DND-41 (cell line): ENCODE results near the gene DIS3L2.

Experiments
- ATAC-seq: fragments of 200-7000 bp; cut with Tn5 transposase; 3 replicates; pipeline ENCODE4 v1.9.1; 2021; ENCODE audit warnings: low read depth; ENCODE audit not compliant: insufficient read depth
- DNase-seq: peaks from one replicate; pipeline ENCODE4 v3.0.0-alpha.2; 2020
- H2AFZ ChIP-seq: 2 replicates; pipeline ENCODE4 v1.6.0; 2012; ENCODE audit warnings: low read depth, low read length
- H3K27ac ChIP-seq: 2 replicates; pipeline ENCODE4 v1.5.1; 2012; ENCODE audit warnings: low read length, inconsistent platforms
- H3K27me3 ChIP-seq: fragments of 200-600 bp; sonication (generic); 2 replicates; pipeline ENCODE4 v1.6.0; 2012; ENCODE audit warnings: low read length, mild to moderate bottlenecking, inconsistent platforms; ENCODE audit not compliant: insufficient read depth, poor library complexity
- H3K36me3 ChIP-seq: 2 replicates; pipeline ENCODE4 v1.5.1; 2012; ENCODE audit warnings: low read length, inconsistent platforms; ENCODE audit not compliant: insufficient read depth
- H3K4me1 ChIP-seq: 2 replicates; pipeline ENCODE4 v1.5.1; 2012; ENCODE audit warnings: mild to moderate bottlenecking, low read length; ENCODE audit not compliant: insufficient read depth
- H3K4me2 ChIP-seq: 2 replicates; pipeline ENCODE4 v1.6.0; 2012; ENCODE audit warnings: mild to moderate bottlenecking, moderate library complexity, low read length, inconsistent platforms; ENCODE audit not compliant: insufficient read depth
- H3K4me3 ChIP-seq, 2 experiments: fragments of 200-600 bp in 1 of 2; shearing (Covaris generic) in 1 of 2; 2 replicates each; pipeline ENCODE4 v1.5.1; 2012 to 2016; ENCODE audit warnings: inconsistent platforms in 2 of 2, low read length in 2 of 2, mild to moderate bottlenecking in 2 of 2, low read depth in 1 of 2, moderate library complexity in 1 of 2
- H3K79me2 ChIP-seq: 2 replicates; pipeline ENCODE4 v1.6.0; 2012; ENCODE audit warnings: low read length, inconsistent platforms; ENCODE audit not compliant: insufficient read depth
- H3K9ac ChIP-seq: 2 replicates; pipeline ENCODE4 v1.6.0; 2012; ENCODE audit warnings: low read depth, mild to moderate bottlenecking, inconsistent platforms, low read length, moderate library complexity
- H3K9me3 ChIP-seq: 2 replicates; pipeline ENCODE4 v1.5.1; 2012; ENCODE audit warnings: low read length, moderate library complexity, mild to moderate bottlenecking, inconsistent platforms; ENCODE audit not compliant: insufficient read depth, severe bottlenecking
- H4K20me1 ChIP-seq: 2 replicates; pipeline ENCODE4 v1.6.0; 2012; ENCODE audit warnings: low read length; ENCODE audit not compliant: insufficient read depth
- CTCF ChIP-seq: IDR thresholded peaks from 2 replicates; pipeline ENCODE4 v1.5.1; 2012; ENCODE audit warnings: borderline replicate concordance, low read length, moderate library complexity, mild to moderate bottlenecking; ENCODE audit not compliant: poor library complexity, severe bottlenecking; ENCODE audit errors: extremely low read depth
- EZH2 ChIP-seq: IDR thresholded peaks from 3 replicates; pipeline ENCODE4 v1.6.1; 2012; ENCODE audit warnings: borderline replicate concordance, low read depth, mild to moderate bottlenecking, moderate library complexity, low read length, inconsistent platforms; ENCODE audit not compliant: severe bottlenecking

Gene DIS3L2

GRCh38 chr2:232341739-232342126, 380.2 kb downstream of the DIS3L2 start:
- Histone ChIP-seq H3K9ac (no peak overlapping the region), H3K4me2 (no peak overlapping the region), H3K4me3 (no peak overlapping the region), H3K36me3 (no peaks in the 10 kb centered on the region), H3K27ac (0 out of 2 replicates have a peak overlapping the region, but pooled peaks have one; percentile 4), H3K4me1 (no peaks in the 10 kb centered on the region), H3K9me3 (no peaks in the 10 kb centered on the region), H3K27me3 (no peaks in the 10 kb centered on the region), H3K79me2 (no peaks in the 10 kb centered on the region), H2AFZ (no peak overlapping the region), H4K20me1 (no peaks in the 10 kb centered on the region; the same call in none of the 2 replicates)
- DNase-seq (no peak), ATAC-seq (no peak)
- TF ChIP-seq CTCF (no peak), EZH2 (no peak)

GRCh38 chr2:232342635-232343565, 381.4 kb downstream of the DIS3L2 start:
- H3K9ac ChIP-seq = no peak overlapping the region
- no peaks in the 10 kb centered on the region for H3K36me3 ChIP-seq
- ATAC-seq (no peak), DNase-seq (no peak)
- no peak overlapping the region for H2AFZ ChIP-seq
- H4K20me1 ChIP-seq = no peaks in the 10 kb centered on the region; the same call in none of the 2 replicates
- no peaks in the 10 kb centered on the region for H3K79me2 ChIP-seq
- no peak overlapping the region for H3K4me3 ChIP-seq
- no peak overlapping the region for H3K27ac ChIP-seq
- no peaks in the 10 kb centered on the region for H3K4me1 ChIP-seq
- H3K27me3 ChIP-seq = no peaks in the 10 kb centered on the region
- H3K4me2 ChIP-seq = no peak overlapping the region
- TF ChIP-seq EZH2 = no peak
- TF ChIP-seq CTCF = no peak
- no peaks in the 10 kb centered on the region for H3K9me3 ChIP-seq

- H2AFZ ChIP-seq = no peak overlapping the region
- no peak overlapping the region for H3K4me3 ChIP-seq
- H4K20me1 ChIP-seq = no peaks in the 10 kb centered on the region; the same call in none of the 2 replicates
- no peaks in the 10 kb centered on the region for H3K9me3 ChIP-seq
- no peaks in the 10 kb centered on the region for H3K4me1 ChIP-seq
- no peak overlapping the region for H3K9ac ChIP-seq
- no peak for TF ChIP-seq EZH2
- no peak for TF ChIP-seq CTCF
- H3K27me3 ChIP-seq = no peaks in the 10 kb centered on the region
- no peak overlapping the region for H3K4me2 ChIP-seq
- H3K27ac ChIP-seq = no peak overlapping the region
- H3K79me2 ChIP-seq = no peaks in the 10 kb centered on the region
- ATAC-seq (no peak), DNase-seq (no peak)
- no peaks in the 10 kb centered on the region for H3K36me3 ChIP-seq
These were observed 382.3 kb downstream of the DIS3L2 start for GRCh38 chr2:232343821-232344220.

GRCh38 chr2:232345251-232345650, 383.7 kb downstream of the DIS3L2 start:
- DNase-seq = no peak
- Histone ChIP-seq H3K4me3 (no peak overlapping the region), H3K4me1 (no peaks in the 10 kb centered on the region), H2AFZ (no peak overlapping the region), H3K9ac (no peak overlapping the region), H3K9me3 (no peaks in the 10 kb centered on the region), H3K36me3 (no peaks in the 10 kb centered on the region), H3K27me3 (no peaks in the 10 kb centered on the region), H3K4me2 (no peak overlapping the region), H3K79me2 (no peaks in the 10 kb centered on the region), H4K20me1 (no peaks in the 10 kb centered on the region; the same call in none of the 2 replicates), H3K27ac (no peak overlapping the region)
- no peak for TF ChIP-seq CTCF
- TF ChIP-seq EZH2 = no peak
- ATAC-seq = no peak
